PFSK-1 (cell line): Measurements from ENCODE around the gene NCOA1.

Experiments
- FOXP2 ChIP-seq: optimal IDR thresholded peaks from 2 replicates; pipeline ENCODE3; 2011; ENCODE audit warnings: borderline replicate concordance, control low read depth, inconsistent platforms; ENCODE audit not compliant: insufficient read depth; ENCODE audit errors: extremely low read length, extremely low read depth
- POLR2AphosphoS5 ChIP-seq: IDR thresholded peaks from 2 replicates; pipeline ENCODE4 v1.6.1; 2012; ENCODE audit warnings: low read depth, mild to moderate bottlenecking, control low read depth, low read length, moderate library complexity
- SIN3A ChIP-seq: IDR thresholded peaks from 2 replicates; pipeline ENCODE4 v1.6.1; 2012; ENCODE audit warnings: mild to moderate bottlenecking, low read length, moderate library complexity, borderline replicate concordance; ENCODE audit not compliant: insufficient read depth
- TF ChIP-seq, protein P1 (sequence below), 2 experiments: IDR thresholded peaks; 2 replicates each; pipeline versions ENCODE4 v1.6.1 to v1.8.0; 2011 to 2012; ENCODE audit warnings: low read depth in 2 of 2, low read length in 2 of 2, control low read depth in 1 of 2, inconsistent platforms in 1 of 2, mild to moderate bottlenecking in 1 of 2, moderate library complexity in 1 of 2; ENCODE audit not compliant: insufficient read depth in 1 of 2

DNA sequence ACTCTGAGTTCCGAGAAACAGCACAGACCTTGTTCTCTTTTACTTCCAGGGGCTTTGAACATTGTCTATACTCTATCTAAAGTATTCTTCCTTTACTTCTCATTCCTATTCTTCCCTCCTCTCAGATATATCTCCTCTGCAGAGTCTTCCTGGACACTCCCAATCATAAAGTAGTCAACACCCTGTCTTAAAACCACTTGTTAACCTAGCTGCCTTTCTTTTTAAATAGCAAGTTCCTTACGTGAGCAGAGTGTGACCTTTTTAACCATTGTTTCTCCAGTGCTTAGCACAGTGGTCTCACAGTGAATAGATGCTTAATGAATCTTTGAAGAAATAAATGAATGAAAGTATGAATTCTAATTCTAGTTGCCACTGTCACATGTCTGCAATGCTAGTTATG lies 254.8 kb downstream of the NCOA1 start:
- no peak for TF ChIP-seq POLR2AphosphoS5
- no peak for TF ChIP-seq SIN3A
- no peak for TF ChIP-seq FOXP2
- TF ChIP-seq, protein P1, sequence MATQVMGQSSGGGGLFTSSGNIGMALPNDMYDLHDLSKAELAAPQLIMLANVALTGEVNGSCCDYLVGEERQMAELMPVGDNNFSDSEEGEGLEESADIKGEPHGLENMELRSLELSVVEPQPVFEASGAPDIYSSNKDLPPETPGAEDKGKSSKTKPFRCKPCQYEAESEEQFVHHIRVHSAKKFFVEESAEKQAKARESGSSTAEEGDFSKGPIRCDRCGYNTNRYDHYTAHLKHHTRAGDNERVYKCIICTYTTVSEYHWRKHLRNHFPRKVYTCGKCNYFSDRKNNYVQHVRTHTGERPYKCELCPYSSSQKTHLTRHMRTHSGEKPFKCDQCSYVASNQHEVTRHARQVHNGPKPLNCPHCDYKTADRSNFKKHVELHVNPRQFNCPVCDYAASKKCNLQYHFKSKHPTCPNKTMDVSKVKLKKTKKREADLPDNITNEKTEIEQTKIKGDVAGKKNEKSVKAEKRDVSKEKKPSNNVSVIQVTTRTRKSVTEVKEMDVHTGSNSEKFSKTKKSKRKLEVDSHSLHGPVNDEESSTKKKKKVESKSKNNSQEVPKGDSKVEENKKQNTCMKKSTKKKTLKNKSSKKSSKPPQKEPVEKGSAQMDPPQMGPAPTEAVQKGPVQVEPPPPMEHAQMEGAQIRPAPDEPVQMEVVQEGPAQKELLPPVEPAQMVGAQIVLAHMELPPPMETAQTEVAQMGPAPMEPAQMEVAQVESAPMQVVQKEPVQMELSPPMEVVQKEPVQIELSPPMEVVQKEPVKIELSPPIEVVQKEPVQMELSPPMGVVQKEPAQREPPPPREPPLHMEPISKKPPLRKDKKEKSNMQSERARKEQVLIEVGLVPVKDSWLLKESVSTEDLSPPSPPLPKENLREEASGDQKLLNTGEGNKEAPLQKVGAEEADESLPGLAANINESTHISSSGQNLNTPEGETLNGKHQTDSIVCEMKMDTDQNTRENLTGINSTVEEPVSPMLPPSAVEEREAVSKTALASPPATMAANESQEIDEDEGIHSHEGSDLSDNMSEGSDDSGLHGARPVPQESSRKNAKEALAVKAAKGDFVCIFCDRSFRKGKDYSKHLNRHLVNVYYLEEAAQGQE (IDR thresholded peaks at IDR 0.05; ENCODE audit: insufficient read depth in 1 of 2, low read depth in 2 of 2, low read length in 2 of 2) = no peak
